ENCODE data around the gene MARK4.

DNA sequence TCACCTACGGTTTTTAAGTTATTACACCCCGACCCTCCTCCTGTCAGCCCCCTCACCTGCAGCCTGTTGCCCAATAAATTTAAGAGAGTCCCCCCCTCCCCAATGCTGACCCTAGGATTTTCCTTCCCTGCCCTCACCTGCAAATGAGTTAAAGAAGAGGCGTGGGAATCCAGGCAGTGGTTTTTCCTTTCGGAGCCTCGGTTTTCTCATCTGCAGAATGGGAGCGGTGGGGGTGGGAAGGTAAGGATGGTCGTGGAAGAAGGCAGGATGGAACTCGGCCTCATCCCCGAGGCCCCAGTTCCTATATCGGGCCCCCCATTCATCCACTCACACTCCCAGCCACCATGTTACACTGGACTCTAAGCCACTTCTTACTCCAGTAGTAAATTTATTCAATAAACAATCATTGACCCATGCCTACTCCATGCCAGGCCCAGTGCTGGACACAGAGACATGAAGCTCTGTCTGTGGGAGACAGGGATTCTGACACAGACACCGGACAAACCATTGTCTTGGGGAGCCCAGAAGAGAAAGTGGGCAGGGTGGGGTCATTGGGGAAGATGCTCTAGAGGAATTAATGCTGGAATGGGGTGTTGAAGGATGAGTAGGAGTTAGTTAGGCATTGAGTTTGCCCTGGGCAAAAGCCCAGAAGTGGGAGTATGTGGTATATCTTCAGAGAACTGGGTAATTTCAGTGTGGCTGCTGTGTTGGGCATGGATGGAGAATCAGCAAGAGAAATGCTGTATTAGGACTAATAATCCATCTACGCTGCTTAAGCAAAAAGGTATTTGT lies 52.4 kb downstream of the MARK4 start:
- TF ChIP-seq, protein P1, sequence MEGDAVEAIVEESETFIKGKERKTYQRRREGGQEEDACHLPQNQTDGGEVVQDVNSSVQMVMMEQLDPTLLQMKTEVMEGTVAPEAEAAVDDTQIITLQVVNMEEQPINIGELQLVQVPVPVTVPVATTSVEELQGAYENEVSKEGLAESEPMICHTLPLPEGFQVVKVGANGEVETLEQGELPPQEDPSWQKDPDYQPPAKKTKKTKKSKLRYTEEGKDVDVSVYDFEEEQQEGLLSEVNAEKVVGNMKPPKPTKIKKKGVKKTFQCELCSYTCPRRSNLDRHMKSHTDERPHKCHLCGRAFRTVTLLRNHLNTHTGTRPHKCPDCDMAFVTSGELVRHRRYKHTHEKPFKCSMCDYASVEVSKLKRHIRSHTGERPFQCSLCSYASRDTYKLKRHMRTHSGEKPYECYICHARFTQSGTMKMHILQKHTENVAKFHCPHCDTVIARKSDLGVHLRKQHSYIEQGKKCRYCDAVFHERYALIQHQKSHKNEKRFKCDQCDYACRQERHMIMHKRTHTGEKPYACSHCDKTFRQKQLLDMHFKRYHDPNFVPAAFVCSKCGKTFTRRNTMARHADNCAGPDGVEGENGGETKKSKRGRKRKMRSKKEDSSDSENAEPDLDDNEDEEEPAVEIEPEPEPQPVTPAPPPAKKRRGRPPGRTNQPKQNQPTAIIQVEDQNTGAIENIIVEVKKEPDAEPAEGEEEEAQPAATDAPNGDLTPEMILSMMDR (IDR thresholded peaks at IDR 0.05) = no peak
- no peak for TF ChIP-seq POLR2A (IDR thresholded peaks at IDR 0.05)

All from adrenal gland (tissue), 5 donors.